C4-2B (cell line): ENCODE measurements around the gene ATP2B2.

Experiments used
- CTCF ChIP-seq: fragments of 450-650 bp; conservative IDR thresholded peaks from 2 replicates; pipeline ENCODE4 v1.5.1; 2017; ENCODE audit warnings: mild to moderate bottlenecking
- ZFX ChIP-seq: fragments of 450-650 bp; IDR thresholded peaks from 2 replicates; pipeline ENCODE4 v1.6.1; 2017

GRCh38 chr3:10330319-10330718 lies 175.1 kb downstream of the ATP2B2 start:
- no peak for TF ChIP-seq CTCF
- no peak for TF ChIP-seq ZFX
